Smooth muscle cell (in vitro differentiated cells): Measurements from ENCODE around the gene ZNF341. TPM values are rescaled to one million over a fixed set of nuclear protein-coding genes. Genes with fewer than 3 reads are reported as not detected.

Source experiments
- DNase-seq: peaks from one replicate; lab custom pipeline; 2025; ENCODE audit not compliant: unreplicated experiment; lab: John Stamatoyannopoulos, UW
- H2AFZ ChIP-seq: fragments of 200-600 bp; sonication (generic); 2 replicates; pipeline ENCODE4 v1.6.0; 2016; ENCODE audit warnings: antibody characterized with exemption, low read depth, mild to moderate bottlenecking
- H3F3A ChIP-seq: fragments of 200-600 bp; sonication (generic); 2 replicates; pipeline ENCODE4 v1.6.0; 2017; ENCODE audit warnings: antibody characterized with exemption, low read depth
- H3K27ac ChIP-seq: fragments of 200-600 bp; sonication (generic); 2 replicates; pipeline ENCODE4 v1.5.1; 2016; ENCODE audit warnings: low read depth, mild to moderate bottlenecking
- H3K27me3 ChIP-seq: fragments of 200-600 bp; sonication (generic); 2 replicates; pipeline ENCODE4 v1.6.1; 2016; ENCODE audit warnings: low read depth, mild to moderate bottlenecking
- H3K36me3 ChIP-seq: fragments of 200-600 bp; sonication (generic); 2 replicates; pipeline ENCODE4 v1.5.1; 2016; ENCODE audit warnings: low read depth
- H3K4me1 ChIP-seq: fragments of 200-600 bp; sonication (generic); 2 replicates; pipeline ENCODE4 v1.5.1; 2016; ENCODE audit warnings: low read depth
- H3K4me2 ChIP-seq: fragments of 200-600 bp; sonication (generic); 2 replicates; pipeline ENCODE4 v1.6.0; 2016; ENCODE audit warnings: mild to moderate bottlenecking
- H3K4me3 ChIP-seq: fragments of 200-600 bp; sonication (generic); 2 replicates; pipeline ENCODE4 v1.5.1; 2016; ENCODE audit warnings: mild to moderate bottlenecking
- H3K79me2 ChIP-seq: fragments of 200-600 bp; sonication (generic); 2 replicates; pipeline ENCODE4 v1.6.0; 2016; ENCODE audit warnings: low read depth, mild to moderate bottlenecking
- H3K9ac ChIP-seq: fragments of 200-600 bp; sonication (generic); 2 replicates; pipeline ENCODE4 v1.6.0; 2016; ENCODE audit warnings: low read depth
- H3K9me3 ChIP-seq: fragments of 200-600 bp; sonication (generic); replicated peaks from 2 replicates; pipeline ENCODE4 v1.5.1; 2016; ENCODE audit warnings: low read depth
- H4K20me1 ChIP-seq: fragments of 200-600 bp; sonication (generic); 2 replicates; pipeline ENCODE4 v1.6.0; 2016; ENCODE audit warnings: low read depth
- CTCF ChIP-seq: fragments of 200-600 bp; sonication (generic); IDR thresholded peaks from 2 replicates; pipeline ENCODE4 v1.5.1; 2017; ENCODE audit warnings: borderline replicate concordance, mild to moderate bottlenecking, antibody characterized with exemption; ENCODE audit not compliant: insufficient read depth, poor library complexity, severe bottlenecking
- WGBS: methylation state at CpG from one replicate; pipeline ENCODE4 v1.1.7; 2016; ENCODE audit warnings: low lambda C conversion rate; 5-methylcytosine and 5-hydroxymethylcytosine counted together
- polyA plus RNA-seq: library from polyadenylated mRNA; unstranded; fragments of >200 nt; fragmentation: Nextera tagmentation; extraction: Ambion mirVana; gene quantifications from 2 replicates; pipeline ENCODE4 v1.2.1, GENCODE V29; 2016
- total RNA-seq: library from RNA; depleted of rRNA; stranded (reverse); fragments of >200 nt; gene quantifications from 2 replicates; pipeline ENCODE4 v1.2.3, GENCODE V29; 2014

The ZNF341 gene
- total and polyA plus RNA-seq, 2 experiments from 2014 or later: 1.2 to 2.0 TPM

GRCh38 chr20:33729101-33729500 is 2.7 kb upstream of the ZNF341 start:
- no peak for TF ChIP-seq CTCF
- WGBS: 76% methylated on average over 4 of the region's 4 CpGs
- DNase-seq: no peak

DNA sequence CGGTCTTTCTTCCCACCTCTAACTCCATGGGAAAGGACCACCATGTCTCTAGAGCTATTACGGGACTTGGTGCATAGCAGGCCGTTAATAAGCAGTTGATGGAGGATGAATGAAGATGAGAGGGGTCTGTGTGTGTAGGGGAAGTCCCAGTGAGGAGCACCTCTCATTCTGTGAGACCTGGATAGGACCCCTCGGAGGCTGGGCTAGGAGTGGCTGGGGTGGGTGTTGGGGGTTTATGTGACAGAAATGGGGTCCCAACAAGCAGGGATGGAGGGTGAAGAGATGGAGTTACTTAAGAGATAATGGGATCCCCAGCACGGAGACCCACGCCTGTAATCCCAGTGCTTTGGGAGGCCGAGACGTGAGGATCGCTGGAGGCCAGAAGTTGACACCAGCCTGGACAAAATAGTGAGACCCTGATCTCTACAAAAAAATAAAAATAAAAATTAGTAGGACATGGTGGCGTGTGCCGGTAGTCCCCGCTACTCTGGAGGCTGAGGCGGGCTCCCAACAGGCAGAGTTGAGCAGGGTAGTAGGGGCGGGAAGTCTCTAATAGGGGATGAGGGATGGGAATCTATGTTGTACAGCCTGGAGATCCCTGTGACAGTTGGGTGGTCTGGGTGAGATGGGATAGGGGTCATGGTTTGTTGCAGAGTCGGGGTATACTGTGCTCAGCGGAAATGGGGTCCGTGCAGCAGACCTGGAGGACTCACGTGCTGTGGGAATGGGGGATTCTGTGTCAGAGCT is 677 bp upstream of the ZNF341 start:
- peak overlapping the region; percentile 79 for H3K4me2 ChIP-seq
- H3K4me1 ChIP-seq: no peaks in the 10 kb centered on the region
- no peak for DNase-seq
- peaks cover 6% of the 10 kb centered on the region for H3F3A ChIP-seq
- no peak overlapping the region for H3K27ac ChIP-seq
- H3K9ac ChIP-seq: peak overlapping the region; percentile 1
- TF ChIP-seq CTCF: no peak
- H3K27me3 ChIP-seq: no peaks in the 10 kb centered on the region
- peak overlapping the region; percentile 55 for H3K4me3 ChIP-seq
- no peaks in the 10 kb centered on the region for H4K20me1 ChIP-seq
- peak overlapping the region; percentile 56 for H2AFZ ChIP-seq
- WGBS: 85% methylated on average over 18 of the region's 18 CpGs
- H3K9me3 ChIP-seq: no peaks in the 10 kb centered on the region
- H3K36me3 ChIP-seq: no peaks in the 10 kb centered on the region
- no peaks in the 10 kb centered on the region for H3K79me2 ChIP-seq

More at GRCh38 chr20:33729101-33729500, 2.7 kb upstream of the ZNF341 start:
- Histone ChIP-seq H3K27ac (no peak overlapping the region), H4K20me1 (no peaks in the 10 kb centered on the region), H3K4me3 (no peak overlapping the region), H3K4me1 (no peaks in the 10 kb centered on the region), H3K4me2 (no peak overlapping the region), H3K27me3 (no peaks in the 10 kb centered on the region), H3K36me3 (no peaks in the 10 kb centered on the region), H3K79me2 (no peaks in the 10 kb centered on the region), H3F3A (peaks cover 6% of the 10 kb centered on the region), H3K9me3 (no peaks in the 10 kb centered on the region), H2AFZ (no peak overlapping the region), H3K9ac (no peak overlapping the region)

- WGBS: 6% methylated on average over 40 of the region's 68 CpGs
- peak; percentile 86 for DNase-seq
- Histone ChIP-seq H2AFZ (peak overlapping the region; percentile 83), H3F3A (peaks cover 6% of the 10 kb centered on the region), H3K9ac (peak overlapping the region; percentile 11), H3K36me3 (no peaks in the 10 kb centered on the region), H3K27me3 (no peaks in the 10 kb centered on the region), H3K4me2 (peak overlapping the region; percentile 88), H3K4me3 (peak overlapping the region; percentile 55), H3K27ac (peak overlapping the region; percentile 22), H3K4me1 (no peaks in the 10 kb centered on the region), H3K79me2 (no peaks in the 10 kb centered on the region), H3K9me3 (no peaks in the 10 kb centered on the region), H4K20me1 (no peaks in the 10 kb centered on the region)
- TF ChIP-seq CTCF: no peak
These were observed 572 bp downstream of the ZNF341 start for GRCh38 chr20:33732166-33732970.
